ENCODE data around the gene CCDC77.

Gene CCDC77

DNA sequence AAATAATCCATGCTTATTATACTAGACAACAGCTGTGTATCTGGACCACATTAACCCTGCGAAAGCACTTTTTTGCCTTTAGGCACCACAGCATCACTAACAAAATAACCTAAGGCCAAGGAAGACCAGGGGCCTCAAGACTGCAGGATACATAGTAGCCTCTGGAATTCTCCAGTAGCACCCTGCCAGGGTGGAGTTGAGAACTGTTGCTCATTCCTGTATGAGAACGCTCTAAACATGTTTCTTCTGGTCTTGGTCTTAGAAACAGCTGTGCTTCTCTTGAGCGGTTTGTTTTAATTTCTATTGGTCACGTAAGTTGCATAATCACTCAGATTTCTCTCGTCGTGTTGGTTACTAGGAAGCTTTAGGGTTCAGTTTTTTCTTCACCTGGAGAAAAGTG is 66.1 kb downstream of the CCDC77 start:
- Histone ChIP-seq H3K9me3 (ENCODE audit: insufficient read depth, low read depth, low read length) (no peaks in the 10 kb centered on the region), H3K4me1 (ENCODE audit: insufficient read depth, low read length, poor library complexity, severe bottlenecking) (peaks cover 16% of the 10 kb centered on the region), H3K9ac (ENCODE audit: low read depth, low read length, poor library complexity, severe bottlenecking) (no peak overlapping the region), H3K27me3 (ENCODE audit: insufficient read depth, low read length, poor library complexity, severe bottlenecking) (no peaks in the 10 kb centered on the region), H2AFZ (ENCODE audit: low read length) (no peak overlapping the region), H3F3A (ENCODE audit: low read depth) (no peaks in the 10 kb centered on the region), H3K4me3 (ENCODE audit: low read length, poor library complexity, severe bottlenecking) (no peak overlapping the region), H3K79me2 (ENCODE audit: insufficient read depth, low read length) (no peaks in the 10 kb centered on the region), H3K9me2 (replicated peaks; ENCODE audit: low read depth, low read length) (no peaks in the 10 kb centered on the region), H4K20me1 (ENCODE audit: insufficient read depth, low read length, poor library complexity, severe bottlenecking) (no peaks in the 10 kb centered on the region), H3K4me2 (ENCODE audit: low read depth, low read length, poor library complexity, severe bottlenecking) (no peak overlapping the region), H3K36me3 (ENCODE audit: insufficient read depth, low read length) (no peaks in the 10 kb centered on the region)
- TF ChIP-seq, protein P1, sequence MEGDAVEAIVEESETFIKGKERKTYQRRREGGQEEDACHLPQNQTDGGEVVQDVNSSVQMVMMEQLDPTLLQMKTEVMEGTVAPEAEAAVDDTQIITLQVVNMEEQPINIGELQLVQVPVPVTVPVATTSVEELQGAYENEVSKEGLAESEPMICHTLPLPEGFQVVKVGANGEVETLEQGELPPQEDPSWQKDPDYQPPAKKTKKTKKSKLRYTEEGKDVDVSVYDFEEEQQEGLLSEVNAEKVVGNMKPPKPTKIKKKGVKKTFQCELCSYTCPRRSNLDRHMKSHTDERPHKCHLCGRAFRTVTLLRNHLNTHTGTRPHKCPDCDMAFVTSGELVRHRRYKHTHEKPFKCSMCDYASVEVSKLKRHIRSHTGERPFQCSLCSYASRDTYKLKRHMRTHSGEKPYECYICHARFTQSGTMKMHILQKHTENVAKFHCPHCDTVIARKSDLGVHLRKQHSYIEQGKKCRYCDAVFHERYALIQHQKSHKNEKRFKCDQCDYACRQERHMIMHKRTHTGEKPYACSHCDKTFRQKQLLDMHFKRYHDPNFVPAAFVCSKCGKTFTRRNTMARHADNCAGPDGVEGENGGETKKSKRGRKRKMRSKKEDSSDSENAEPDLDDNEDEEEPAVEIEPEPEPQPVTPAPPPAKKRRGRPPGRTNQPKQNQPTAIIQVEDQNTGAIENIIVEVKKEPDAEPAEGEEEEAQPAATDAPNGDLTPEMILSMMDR (conservative IDR thresholded peaks at IDR 0.05; ENCODE audit: low read length) = no peak

DNA sequence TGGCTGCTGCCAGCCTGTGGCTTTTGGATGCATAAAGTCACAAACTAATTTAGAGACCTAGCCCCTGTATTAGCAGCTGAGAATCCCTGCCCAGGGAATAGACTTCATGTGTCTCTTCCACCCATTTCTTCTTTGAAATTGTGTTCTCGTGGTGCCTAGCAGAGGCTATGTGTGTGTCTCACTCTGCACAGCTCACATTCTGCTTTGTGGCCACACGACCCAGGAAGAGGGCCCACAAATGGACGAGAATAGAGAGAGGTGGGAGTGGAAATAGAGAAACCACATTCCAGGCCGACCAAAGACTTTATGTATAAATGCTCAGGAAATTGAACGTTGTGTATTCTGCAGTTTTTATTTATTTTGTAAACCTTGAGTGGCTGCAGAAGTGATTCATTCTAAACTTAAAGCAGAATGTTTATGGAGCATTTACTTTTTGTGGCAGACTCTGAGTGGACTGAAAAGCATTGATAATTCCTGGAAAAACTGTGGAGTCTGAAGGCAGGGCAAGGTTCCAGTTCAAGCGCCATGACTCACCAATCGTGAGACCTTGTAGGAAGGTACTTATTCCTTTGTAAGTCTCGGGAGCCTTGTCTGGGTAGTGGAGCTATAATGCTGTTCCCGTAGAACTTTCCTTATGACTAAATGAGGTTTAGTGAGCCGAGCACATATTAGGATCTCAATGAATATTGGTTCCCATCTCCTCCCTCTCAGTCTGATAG is 67.4 kb downstream of the CCDC77 start:
- no peaks in the 10 kb centered on the region for H3K36me3 ChIP-seq (ENCODE audit: insufficient read depth, low read length)
- no peaks in the 10 kb centered on the region for H3F3A ChIP-seq (ENCODE audit: low read depth)
- H3K9me2 ChIP-seq (replicated peaks; ENCODE audit: low read depth, low read length) = no peaks in the 10 kb centered on the region
- H3K79me2 ChIP-seq (ENCODE audit: insufficient read depth, low read length) = no peaks in the 10 kb centered on the region
- H3K4me1 ChIP-seq (ENCODE audit: insufficient read depth, low read length, poor library complexity, severe bottlenecking) = peaks cover 16% of the 10 kb centered on the region
- TF ChIP-seq, protein P1 (conservative IDR thresholded peaks at IDR 0.05; ENCODE audit: low read length) = no peak
- TF ChIP-seq EZH2phosphoT487 (IDR thresholded peaks at IDR 0.05; ENCODE audit: borderline replicate concordance) = no peak
- no peaks in the 10 kb centered on the region for H3K9me3 ChIP-seq (ENCODE audit: insufficient read depth, low read depth, low read length)
- H4K20me1 ChIP-seq (ENCODE audit: insufficient read depth, low read length, poor library complexity, severe bottlenecking) = no peaks in the 10 kb centered on the region
- peak overlapping the region; percentile 21 for H3K4me3 ChIP-seq (ENCODE audit: low read length, poor library complexity, severe bottlenecking)
- peak overlapping the region; percentile 0 for H3K9ac ChIP-seq (ENCODE audit: low read depth, low read length, poor library complexity, severe bottlenecking)
- H3K27me3 ChIP-seq (ENCODE audit: insufficient read depth, low read length, poor library complexity, severe bottlenecking) = no peaks in the 10 kb centered on the region
- peak overlapping the region; percentile 63 for H2AFZ ChIP-seq (ENCODE audit: low read length)
- H3K4me2 ChIP-seq (ENCODE audit: low read depth, low read length, poor library complexity, severe bottlenecking) = peak overlapping the region; percentile 48

DNA sequence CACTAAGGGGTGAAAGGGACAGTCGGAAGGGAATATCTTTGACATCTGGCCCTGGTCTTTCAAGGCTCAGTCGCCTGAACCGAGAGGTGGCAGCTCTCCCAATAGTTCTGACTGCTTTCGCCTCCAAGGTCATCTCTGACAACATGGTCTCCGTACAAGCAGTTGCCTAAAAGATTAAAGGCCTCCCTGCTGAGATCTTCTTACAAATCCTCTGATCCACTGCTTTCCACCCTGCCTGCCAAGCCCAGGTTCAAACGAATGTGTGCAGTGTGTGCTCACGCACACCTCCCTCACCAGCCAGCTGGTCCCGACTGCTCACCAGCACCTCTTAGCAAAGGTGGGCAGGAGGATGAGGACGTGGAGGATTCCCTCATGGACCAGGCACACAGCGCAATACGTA is 68.7 kb downstream of the CCDC77 start:
- no peaks in the 10 kb centered on the region for H3K27me3 ChIP-seq (ENCODE audit: insufficient read depth, low read length, poor library complexity, severe bottlenecking)
- H3K9me2 ChIP-seq (replicated peaks; ENCODE audit: low read depth, low read length) = no peaks in the 10 kb centered on the region
- H3K4me3 ChIP-seq (ENCODE audit: low read length, poor library complexity, severe bottlenecking) = no peak overlapping the region
- H3K4me1 ChIP-seq (ENCODE audit: insufficient read depth, low read length, poor library complexity, severe bottlenecking) = peaks cover 16% of the 10 kb centered on the region
- no peaks in the 10 kb centered on the region for H3K36me3 ChIP-seq (ENCODE audit: insufficient read depth, low read length)
- H2AFZ ChIP-seq (ENCODE audit: low read length) = no peak overlapping the region
- no peaks in the 10 kb centered on the region for H4K20me1 ChIP-seq (ENCODE audit: insufficient read depth, low read length, poor library complexity, severe bottlenecking)
- H3K9me3 ChIP-seq (ENCODE audit: insufficient read depth, low read depth, low read length) = no peaks in the 10 kb centered on the region
- TF ChIP-seq, protein P1 (conservative IDR thresholded peaks at IDR 0.05; ENCODE audit: low read length) = no peak
- TF ChIP-seq EZH2phosphoT487 (IDR thresholded peaks at IDR 0.05; ENCODE audit: borderline replicate concordance) = no peak
- H3K9ac ChIP-seq (ENCODE audit: low read depth, low read length, poor library complexity, severe bottlenecking) = no peak overlapping the region
- H3K79me2 ChIP-seq (ENCODE audit: insufficient read depth, low read length) = no peaks in the 10 kb centered on the region
- no peaks in the 10 kb centered on the region for H3F3A ChIP-seq (ENCODE audit: low read depth)
- H3K4me2 ChIP-seq (ENCODE audit: low read depth, low read length, poor library complexity, severe bottlenecking) = no peak overlapping the region
